HG02973 (cell line): Measurements from ENCODE around the gene ERICH3.

Source experiments
- ATAC-seq: cut with Tn5 transposase; IDR thresholded peaks from one replicate; pipeline ENCODE4 v1.9.1; 2021; ENCODE audit warnings: moderate library complexity; ENCODE audit not compliant: unreplicated experiment

Gene ERICH3, protein sequence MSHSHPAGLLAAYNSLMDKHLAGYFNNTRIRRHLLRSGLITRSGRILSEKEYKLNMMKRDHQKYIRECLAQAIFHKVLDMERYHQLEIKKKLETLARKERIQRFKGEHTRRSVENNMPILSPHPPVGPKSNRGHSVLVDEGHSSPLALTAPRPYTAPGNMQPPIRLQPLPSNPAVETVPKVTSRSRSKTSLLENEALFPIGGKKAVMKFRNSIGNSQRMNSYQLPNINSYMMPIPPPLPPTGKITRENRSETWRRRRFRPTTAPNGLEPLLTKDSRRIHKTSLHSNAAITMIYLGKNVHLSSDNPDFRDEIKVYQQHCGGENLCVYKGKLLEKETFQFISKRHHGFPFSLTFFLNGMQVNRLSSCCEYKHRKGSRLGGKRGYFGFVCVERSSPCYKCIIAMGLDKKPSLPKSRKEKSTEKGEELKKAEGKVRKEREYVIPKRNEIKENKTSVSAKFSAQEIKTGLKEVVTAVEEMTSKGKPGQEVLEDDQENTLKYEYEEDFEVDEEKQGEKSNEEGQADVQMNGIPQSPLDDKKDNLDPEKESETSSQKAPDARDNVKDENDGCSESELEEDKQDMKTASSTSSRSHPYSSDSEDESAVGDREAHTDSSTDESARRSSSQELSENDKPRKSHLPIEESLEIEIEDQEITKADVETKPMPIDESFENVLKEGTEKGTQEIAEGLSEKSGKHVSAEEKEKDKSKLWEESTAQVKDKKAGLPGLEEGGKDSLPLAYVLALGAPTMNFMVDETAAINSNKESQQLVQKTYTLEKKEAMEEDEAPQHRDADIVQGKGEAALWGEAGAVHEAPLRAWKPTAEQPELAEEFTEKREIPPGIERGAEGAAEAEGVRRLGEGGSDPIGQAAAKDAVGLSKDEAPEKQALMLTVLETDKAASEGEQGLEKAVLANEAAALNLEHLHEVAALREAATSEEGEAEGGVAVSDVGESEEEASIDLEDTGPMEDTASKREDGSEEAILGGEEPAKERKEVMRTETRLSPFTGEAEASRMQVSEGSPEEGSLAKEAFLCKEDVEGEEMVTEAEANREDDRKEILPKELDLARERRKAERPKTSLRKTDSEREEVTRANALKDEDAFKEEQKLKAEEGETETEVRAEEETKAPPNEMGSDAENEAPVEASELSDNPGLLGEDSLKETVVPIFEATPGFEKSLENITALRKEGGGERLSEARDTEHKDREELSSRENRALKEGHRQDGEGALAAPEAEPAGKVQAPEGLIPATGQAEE (N-terminal part only)

DNA sequence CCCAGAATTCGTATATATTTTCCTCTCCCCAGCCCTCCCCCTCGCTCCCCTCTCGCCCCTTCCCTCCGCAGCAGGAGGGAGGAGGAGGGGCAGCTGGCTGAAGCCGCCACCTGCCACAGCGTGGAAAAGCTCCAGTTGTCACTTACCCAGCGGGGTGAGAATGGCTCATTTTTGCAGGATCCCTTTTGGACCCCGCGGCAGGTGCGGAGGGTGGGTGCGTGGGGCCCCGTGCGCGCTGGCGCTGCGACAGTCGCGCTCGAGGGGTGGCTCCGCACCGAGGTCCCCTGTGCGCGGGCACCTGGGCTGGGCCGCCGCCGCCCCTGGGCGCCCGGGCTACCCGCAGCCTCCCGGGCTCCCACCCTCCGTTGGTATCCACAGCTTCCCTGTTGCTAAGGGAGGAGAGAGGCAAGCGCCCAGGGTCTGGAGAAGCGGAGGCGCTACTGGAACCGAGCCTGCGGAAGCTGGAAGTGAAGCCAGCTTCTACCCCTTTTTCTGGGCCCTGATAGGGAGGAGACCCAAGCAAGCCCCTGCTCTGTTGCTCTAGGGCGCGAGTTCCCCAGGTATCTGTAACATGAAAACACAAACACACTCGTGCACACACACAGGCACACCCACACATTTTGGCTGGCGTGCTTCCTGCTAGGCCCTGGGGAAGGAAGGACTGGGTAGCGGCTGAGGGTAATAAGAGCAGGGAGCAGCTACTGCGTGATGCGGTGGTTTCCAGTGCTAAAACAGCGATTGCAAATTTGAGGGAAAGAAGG is at the start of gene ERICH3:
ERICH3 (minus strand) TSS at position 442 of the 761 bp plus-strand sequence; CDS start at position 169, 273 bp downstream.
- no peak for ATAC-seq

DNA sequence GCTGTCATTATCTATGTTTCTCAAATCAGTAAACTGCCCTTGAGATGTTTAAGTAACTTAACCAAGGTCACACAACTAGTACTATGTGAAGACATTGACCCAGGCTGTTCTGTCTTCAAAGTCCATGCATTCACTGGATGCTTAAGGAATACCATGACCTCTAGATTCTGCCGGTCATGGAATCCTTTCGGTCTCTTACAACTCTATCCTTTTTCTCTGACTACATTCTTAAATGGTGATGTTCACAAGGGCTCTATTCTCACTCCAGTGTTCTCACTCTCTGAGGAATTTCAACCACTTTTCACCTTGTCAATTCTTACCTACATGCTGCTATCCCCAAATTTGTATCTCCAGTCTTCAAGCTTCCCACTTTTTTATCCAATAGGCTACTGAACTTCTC is 44.0 kb upstream of the ERICH3 start:
- ATAC-seq: no peak

DNA sequence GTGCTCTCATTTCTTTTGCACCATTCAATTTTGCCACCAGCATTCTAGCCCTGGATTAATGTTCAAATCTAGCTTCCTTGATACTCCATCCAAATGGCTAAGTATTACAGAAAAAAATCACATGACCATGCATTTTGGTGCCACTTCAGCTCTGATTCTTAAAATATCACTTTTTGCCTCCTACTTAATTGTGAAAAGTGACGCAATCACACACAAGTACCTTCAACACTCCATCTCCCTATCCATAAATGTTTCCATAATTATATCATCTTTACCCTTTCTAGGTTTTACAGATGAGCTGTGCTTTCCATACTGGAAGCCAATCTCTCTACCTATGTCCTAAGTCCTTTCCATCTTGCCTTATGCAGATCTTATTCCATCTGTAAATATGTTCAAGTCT is 43.2 kb upstream of the ERICH3 start:
- ATAC-seq: no peak

DNA sequence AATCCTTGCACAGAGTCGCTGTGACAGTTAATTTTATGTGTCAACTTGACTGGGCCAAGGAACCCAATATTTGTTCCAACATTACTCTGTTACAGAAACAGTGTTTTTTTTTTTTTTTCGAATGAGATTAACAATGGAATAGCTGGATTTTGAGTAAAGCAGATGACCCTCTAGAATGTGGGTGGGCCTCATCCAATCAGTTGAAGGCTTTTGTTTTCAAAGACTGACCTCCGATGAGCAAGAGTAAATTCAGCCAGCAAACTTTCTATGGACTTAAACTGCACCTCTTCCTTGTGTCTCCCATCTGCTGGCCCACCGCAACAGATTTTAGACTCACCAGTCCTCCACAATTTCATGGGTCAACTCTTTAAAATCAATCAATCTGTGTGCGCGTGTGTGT is 42.2 kb upstream of the ERICH3 start:
- ATAC-seq: no peak

DNA sequence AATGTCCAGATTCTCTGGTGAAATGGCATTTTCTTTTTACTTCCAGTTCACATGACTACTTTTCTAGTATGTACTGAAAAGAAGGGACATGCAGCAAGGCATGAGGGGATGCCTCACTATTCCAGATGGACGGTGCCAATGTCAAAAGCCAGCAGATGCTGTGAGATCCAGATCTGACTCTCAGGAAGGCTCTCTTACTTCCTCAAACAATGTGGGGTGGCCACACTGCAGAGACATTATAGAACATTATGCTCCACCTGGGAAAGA is 41.6 kb upstream of the ERICH3 start:
- ATAC-seq: no peak

DNA sequence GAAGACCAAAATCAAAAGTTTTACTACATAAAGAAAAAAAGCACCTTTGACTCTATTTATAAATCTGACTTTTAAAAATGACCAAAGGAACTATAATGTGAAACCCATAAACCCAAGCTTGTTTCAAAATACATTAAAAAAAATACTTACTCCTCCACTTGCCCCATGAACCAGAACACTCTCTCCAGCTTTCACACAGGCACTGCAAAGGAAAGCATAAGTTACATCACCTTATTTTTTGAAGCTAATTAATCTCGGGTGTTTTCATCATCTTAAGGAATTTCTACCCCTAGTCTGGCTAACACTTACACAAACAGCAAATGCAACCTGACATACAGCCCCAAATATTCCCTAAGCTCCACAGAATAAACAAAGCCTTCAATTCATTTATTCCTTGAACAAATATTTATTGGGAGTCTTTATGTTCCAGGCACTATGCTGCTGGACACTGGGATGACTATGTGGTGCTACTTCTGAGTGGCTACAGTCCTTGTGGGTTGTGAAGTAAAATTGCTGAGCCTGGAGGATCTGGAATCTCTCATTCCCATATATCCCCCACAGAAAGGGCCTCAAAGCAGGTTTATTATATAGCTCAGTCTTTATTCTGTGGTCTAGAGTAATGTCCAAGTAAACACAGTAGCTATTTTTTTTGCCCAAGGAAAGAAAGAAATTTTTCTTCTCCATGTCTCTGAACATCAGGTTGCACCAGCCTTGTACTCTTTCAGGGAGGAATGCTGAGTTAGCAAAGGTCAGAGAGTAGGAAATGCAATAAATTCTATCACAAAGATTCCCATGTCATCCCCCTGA is 41.0 kb upstream of the ERICH3 start:
- peak; percentile 69 for ATAC-seq

DNA sequence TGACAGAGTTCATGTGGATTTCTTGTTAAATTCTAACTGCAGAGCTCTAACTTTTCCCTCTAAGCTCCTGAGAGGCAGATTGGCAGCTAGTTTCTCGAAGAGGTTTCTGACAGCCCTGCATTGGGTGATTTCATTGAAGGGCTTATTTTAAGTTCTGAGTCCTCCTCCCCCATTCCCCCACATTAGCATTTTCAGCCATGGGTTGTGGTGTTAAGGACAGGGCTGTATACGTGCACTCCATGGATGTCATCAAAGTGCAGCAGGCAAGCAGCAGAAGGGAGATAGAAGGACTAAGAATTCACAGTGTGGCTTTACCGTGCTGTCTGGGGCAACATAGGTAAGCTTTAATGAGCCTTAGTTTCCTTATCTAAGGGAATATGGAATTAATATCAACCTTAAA is 40.3 kb upstream of the ERICH3 start:
- ATAC-seq: no peak

DNA sequence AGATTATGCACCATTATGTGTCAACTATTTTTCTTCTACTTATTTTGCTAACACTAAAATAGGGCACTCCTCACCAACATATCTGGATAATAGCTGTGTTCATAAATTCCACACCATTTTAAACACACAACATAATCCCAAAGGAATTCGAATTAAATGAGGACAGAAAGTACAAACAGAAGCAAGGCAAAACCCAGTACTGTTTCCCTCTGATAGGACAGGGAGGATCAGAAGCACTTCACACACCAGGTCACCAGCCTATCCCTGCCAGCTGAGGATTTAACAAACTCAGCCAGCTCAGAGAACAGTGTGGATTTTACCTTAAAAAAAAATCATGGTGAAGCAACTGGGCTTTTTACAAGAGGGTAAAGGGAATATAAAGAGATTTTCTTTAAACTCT is 39.3 kb upstream of the ERICH3 start:
- ATAC-seq: no peak

DNA sequence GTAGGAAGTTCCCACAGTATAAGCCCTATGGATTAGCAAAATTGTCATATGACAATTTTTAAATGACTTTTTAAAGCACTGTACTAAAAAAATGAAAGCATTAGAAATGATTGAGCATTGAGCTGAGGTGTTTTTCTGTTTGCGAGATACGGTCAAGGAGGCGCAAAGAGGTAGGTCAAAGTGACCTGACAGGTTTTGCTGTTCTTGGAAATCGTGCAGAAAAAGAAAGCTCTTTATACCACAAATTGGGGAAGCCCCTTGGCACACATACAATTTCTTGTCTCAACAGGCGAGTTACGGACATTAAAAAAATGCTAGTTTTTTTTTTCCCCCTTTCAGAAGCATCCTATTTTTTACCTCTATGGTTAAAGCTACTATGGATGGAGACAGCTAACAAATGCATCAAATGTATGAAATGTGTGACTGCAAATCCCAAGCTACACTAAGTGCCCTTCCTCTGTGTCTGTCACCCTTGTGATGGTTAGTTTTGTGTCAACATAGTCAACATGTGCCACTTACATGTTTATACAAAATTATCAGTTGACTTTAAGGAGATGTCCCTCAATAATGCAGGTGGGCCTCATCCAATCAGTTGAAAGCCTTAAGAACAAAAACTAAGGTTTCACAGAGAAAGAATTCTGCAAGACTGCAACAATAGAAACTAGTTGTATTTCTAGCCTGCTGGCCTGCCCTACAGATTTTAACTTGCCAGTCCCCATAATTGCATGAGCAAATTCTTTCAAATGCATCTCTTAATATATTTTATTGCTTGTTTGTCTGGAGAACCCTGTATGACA is 30.0 kb upstream of the ERICH3 start:
- no peak for ATAC-seq

DNA sequence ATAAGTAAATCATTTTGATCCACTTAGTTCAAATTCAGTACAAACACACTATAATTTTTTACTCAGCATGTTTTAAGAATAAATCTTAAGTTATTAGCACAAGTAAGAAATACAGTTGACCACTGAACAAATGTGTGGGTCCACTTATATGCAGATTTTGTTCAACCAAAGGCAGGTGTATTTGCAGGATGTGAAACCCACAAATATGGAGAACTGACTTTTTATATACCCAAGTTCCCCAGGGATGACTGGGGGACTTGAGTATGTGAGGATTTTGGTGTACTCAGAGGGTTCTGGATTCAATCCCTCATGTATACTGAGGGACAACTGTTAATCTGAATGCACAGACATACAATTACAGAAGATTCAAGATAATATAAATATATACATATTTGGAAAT is 25.7 kb upstream of the ERICH3 start:
- peak; percentile 47 for ATAC-seq

DNA sequence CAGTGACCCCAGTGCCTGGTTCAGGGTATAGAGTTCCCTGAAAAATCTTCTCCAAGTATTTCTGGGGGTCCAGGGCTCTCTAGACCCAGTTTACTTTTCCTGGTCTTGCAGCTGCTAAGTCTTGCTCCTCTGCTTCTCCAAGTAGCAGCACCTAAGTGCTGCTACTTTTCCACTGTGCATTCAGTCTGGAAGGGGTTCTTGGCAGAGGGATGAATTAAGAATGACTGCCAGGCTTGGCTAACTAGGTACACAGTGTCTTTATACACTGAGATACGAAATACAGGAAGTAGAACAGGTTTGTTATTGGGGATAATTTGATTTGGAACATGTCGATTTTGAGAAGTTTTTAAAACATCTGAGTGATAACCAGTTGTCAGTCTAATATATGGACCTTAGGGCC is 24.2 kb upstream of the ERICH3 start:
- no peak for ATAC-seq

DNA sequence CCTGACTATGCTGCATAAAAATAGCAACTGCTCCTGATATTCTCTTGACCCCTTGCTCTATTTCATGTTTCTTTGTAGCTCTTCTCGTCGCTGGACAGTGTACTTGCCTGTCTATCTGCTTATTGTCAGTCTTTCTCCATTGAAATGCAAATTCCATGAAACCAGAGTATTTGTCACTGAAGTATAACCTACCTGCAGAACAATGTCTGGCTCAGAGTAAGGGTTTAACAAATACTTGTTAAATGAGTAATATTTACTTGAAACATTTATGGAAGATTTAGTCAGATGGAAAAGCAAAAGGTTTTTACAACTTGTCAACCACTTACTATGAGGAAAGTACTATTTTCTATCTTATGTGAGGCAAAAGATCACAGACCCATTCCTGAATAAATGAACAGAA is 19.9 kb upstream of the ERICH3 start:
- ATAC-seq: no peak

DNA sequence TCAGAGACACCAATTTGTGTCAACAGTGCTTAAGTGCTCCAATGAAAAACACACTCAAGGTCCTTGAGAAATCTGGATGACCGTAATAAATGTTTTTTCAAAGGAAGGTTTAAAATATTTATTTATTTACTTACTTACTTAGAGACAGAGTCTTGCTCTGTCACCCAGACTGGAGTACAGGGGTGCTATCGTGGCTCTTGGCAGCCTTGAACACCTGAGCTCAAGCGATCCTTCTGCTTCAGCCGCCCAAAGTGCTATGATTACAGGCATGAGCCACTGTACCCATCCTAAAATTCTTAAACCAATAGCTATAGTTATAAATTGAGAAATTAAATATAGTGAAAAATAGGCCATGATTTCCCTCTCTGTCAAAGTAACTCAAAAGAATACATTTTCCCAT is 17.3 kb upstream of the ERICH3 start:
- ATAC-seq: no peak

DNA sequence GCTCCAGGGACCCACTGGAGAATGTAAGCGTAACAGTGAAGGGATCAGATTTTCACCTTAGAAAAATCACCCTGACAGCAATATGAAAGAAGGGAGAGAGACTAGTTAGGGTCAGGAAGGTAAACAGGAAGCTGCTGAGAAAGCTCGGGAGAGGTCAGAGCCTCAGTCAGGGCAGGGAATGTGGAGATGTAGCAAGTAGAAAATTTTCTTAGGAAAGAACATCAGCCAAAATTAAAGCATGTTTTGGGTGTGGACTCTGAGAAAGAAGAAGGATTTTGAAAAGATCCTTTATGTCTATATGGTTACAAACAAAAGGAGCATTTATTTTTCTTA is 16.7 kb upstream of the ERICH3 start:
- no peak for ATAC-seq

DNA sequence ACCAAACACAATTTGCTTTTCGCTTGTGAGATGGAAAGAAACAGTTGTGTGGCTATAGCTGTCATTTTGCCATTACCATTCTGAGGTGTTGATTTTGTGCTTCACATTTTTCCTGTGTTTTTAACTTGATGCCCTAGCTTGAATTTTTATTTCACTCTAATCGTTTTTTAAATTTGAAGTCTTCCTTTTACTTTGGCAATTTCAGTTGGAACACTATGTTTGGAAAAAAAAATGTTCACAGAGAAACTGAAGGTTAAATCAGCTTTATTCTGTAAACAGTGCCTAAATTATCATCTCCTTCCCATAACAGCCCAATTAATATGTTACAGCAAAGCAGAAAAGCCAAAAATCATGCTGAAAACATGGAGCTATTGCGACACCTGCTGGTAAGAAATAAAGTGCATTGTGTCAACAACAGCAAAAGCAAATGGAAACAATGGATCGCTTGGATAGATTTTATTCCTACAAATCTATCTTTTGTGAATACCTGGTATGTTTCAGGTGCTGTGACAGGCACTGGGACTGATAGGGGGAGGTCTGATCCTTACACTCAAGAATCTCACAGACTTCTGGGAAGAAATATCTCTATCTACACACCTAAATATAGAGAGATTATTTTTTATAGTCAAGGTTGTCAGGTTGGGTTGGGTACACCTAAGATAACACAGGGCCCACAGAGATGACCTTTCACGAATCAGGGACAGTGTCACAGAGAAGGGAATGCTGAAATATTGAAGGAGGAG is 16.2 kb upstream of the ERICH3 start:
- ATAC-seq: peak; percentile 71

DNA sequence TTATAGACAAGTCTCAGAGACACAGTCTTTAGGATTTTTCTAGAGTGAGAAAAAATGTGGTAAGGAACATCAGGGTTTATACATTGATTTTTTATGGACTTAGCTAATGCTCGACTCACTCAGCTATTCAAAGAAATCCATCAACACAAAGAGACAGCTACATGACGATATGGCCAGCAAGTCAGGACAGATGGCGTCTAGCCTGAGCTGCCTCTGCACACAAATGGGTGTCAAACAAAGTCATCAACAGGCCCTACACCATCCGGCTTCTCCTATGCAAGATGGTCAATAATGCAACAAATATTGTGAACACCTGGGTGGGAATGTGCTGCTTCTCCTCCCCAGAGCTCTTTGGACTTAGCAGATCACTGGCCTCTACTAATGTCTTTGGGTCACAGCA is 13.3 kb upstream of the ERICH3 start:
- no peak for ATAC-seq

DNA sequence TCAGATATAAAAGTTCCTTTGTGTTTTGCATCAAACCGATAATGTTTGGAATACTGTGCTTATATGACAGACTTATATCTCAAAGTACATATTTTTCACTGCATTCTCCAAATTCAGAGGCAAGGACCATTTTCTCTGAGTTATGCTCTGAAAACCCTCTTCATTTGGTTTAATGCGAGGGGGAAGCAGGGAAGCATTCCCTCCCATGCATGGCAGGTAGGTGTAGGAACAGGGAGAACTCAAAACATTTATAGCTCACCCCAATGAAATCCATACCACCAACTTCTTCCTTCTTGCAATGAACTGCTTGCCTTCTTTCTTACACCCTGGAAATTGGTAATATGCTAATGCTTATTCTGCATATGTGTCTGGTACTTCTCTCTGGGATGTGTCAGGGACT is 10.7 kb upstream of the ERICH3 start:
- no peak for ATAC-seq

DNA sequence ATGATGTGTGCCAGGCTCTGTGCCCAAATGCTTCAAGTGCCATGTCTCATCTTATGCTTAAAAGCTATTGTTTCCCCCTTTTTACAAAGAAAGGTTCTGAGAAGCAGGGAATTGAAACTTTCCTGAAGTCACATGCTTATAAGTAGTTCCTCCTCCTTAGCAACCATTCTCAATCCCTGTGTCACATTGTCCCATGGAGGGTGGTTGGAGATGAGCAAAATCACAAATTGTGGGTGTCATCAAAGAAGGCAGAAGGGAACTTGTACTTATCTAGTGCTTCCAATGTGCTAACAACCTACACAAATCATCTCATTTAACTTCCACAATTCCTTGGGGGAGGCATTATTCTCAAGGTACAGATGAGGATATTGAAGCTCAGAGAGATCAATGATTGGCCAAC is 10.1 kb upstream of the ERICH3 start:
- no peak for ATAC-seq

DNA sequence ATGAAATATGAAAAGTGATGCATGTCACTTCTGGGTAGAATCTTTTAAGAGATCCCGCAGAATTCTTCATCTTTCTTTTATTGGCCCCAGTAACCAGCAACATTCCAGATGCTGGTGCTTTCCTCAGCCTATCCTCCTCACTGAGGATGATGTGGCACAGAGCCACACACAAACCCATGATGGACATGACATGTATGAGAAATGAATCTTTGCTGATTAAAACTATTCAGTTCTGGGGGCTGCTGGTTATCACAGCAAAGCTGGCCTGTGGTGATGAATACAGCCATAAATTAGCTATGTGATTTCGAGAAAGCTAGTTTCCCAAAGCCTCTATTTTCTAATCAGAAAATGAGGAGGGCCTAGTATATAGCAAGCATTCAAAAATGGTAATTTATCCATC is 8.3 kb upstream of the ERICH3 start:
- ATAC-seq: no peak
